Stimulated activated CD8-positive, alpha-beta memory T cell treated with anti-CD3 and anti-CD28 coated beads, Interleukin-15, amount 100 ng/mL, for 48 hours (primary cell): ENCODE results near the gene CDO1.

Experiments
- DNase-seq, 2 donors: peaks; one replicate each; pipeline ENCODE4 v3.0.0-alpha.2; 2020; ENCODE audit warnings: low read depth in 2 of 2

The CDO1 gene

DNA sequence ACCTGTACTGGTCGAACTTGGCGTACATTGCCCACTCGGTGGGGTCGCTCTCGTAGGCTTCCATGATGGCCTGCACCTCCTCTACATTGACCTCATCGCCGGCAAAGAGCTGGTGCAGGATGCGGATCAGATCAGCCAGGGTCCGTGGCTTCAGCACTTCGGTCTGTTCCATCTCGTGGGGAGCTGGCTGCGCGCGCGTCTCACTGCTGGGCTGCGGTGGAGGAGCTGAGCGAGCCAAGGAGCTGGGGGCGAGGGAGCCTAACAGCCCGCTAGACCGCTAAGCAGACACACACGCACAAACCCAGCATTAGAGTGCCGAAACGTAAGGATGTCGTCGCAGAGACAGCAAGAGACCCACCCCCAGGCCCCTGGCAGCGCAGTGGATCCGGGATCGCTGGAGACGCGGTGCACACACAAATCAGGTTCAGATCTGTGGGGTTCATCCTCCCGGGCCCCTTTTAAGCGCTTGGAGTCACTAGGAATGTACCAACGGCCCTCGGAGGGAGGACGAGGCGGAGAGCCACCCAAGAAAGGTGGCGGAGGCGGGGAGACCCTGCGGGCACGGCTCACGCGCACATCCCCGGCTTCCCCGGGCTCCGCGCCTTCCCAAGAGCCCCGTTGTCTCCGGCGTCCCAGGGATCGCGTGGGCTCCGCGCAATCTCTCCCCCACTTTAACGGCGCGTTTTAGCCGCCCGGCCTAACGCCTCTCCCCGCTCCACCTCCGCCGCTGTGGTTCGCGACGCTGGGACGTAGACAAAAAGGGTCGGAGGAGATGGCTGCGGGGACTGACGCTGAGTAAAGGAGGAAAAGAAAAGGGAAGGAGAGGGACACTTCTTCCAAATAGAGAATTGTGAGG, at the start of gene CDO1:
Gene CDO1, minus strand, starts transcription at position 434 of the 856 bp plus-strand sequence. Its CDS starts 262 bp downstream, at position 172.
- DNase-seq, result no peak

- no peak for DNase-seq
Observed at GRCh38 chr5:115859378-115859777, 42.9 kb upstream of the CDO1 start.

DNA sequence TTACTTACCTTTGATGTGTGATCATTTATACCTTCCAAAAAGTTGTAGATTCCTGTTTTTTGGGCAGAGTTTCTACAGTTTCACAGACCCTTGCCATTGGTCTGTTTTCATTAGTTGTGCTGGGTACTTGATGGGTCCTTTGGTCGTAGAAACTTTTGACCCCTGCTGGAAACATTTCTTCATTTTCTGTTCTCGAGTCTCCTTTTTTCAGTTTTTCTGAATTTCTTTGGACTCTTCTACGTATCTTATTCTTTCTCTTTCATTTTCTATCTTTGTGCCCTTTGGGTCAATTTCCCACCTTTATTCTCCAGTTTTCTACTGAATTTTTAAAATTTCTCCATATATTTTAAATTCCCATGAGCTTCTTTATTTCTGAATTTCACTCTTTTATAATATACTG, 41.9 kb upstream of the CDO1 start:
- DNase-seq, result no peak

- DNase-seq, result no peak
Observed at GRCh38 chr5:115857626-115858349, 41.3 kb upstream of the CDO1 start.

DNA sequence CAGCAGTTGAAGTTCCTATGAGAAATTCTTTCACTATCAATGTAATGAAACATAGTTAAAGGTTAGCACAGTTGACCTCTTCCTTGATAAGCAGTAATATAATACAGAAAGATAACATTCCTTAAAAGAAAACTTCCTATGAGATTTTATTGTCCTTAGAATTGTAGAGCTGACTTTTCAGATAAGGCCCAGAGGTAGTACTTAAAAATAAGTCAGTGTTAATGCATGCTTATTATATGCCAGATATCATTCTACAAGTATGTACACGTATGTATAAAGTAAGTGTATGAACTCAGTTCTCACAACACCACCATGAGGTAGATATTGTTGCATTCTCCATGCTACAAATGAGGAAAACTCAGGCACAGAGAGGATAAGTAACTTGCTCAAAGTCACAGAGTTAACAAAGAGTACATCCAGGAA, 40.6 kb upstream of the CDO1 start:
- DNase-seq, result no peak

DNA sequence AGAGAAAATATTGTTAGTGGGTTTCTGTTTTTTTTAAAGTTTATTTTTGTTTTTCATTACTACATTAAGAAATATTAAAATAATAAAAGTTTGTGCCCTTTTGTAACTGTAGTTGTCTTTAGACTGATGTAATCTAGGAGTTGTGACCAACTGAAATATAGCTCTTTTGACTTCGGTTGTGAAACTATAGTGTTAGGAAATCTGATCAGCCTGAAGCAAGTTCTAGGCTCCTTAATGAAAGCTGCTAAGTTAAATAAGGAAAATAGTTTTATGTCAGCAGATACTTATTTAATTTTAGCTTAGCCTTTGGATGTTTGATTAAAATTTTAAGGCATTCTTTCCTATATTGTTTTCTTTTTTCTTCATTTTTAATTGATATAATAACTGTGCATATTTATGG, 39.5 kb upstream of the CDO1 start:
- DNase-seq, result no peak

GRCh38 chr5:115854139-115854538, 37.7 kb upstream of the CDO1 start:
- no peak for DNase-seq

- DNase-seq, result no peak
Observed at GRCh38 chr5:115850744-115851416, 34.4 kb upstream of the CDO1 start.

DNA sequence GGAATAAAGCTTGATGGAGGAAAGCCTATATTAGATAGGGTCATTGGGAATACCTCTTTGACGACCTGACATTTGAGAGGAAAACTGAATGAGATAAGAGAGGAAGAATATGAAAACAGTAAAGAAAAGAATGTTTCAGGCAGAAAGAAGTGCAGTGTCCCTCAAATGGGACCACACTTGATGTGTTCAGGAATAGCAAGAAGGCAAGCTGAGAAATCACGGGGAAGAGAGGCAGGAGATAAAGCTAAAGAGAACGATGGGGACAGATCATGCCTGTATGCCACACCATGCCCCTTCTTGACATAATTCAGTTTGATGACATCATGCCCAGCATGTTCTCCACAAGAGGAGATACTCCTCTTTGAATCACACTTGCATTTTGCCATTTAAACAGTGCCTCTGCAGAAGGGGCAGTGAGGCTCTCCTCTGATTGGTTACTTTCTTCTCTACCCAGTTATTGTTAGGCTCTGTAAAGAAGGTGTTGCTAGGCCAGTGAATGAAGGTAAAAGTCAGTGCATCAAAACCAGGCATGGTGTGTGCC, 32.9 kb upstream of the CDO1 start:
- DNase-seq, result no peak

- no peak for DNase-seq
Observed at GRCh38 chr5:115847290-115847689, 30.8 kb upstream of the CDO1 start.

- DNase-seq, result no peak
Observed at GRCh38 chr5:115844321-115844817, 27.9 kb upstream of the CDO1 start.

- DNase-seq, result no peak
Observed at GRCh38 chr5:115843444-115844130, 27.1 kb upstream of the CDO1 start.

DNA sequence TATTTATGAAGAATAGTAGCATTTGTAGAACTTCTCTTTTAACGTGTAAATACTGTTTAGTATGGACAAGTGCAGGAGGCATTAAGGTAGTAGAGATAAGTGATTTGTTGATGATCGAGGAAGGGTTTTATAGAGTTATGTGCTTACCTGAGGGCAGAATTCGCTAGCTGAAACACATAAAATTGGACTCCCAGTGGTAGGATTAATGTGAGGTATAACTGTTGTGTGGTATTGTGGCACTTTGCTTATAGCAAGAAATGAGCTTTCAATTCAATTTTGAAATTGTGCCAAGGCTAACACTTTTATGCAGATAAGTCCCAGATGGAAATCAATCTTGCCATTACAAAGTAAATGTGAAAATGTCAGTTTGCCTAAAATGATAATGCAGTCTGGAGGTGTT, 26.5 kb upstream of the CDO1 start:
- no peak for DNase-seq

- no peak for DNase-seq
Observed at GRCh38 chr5:115842089-115842935, 25.9 kb upstream of the CDO1 start.

DNA sequence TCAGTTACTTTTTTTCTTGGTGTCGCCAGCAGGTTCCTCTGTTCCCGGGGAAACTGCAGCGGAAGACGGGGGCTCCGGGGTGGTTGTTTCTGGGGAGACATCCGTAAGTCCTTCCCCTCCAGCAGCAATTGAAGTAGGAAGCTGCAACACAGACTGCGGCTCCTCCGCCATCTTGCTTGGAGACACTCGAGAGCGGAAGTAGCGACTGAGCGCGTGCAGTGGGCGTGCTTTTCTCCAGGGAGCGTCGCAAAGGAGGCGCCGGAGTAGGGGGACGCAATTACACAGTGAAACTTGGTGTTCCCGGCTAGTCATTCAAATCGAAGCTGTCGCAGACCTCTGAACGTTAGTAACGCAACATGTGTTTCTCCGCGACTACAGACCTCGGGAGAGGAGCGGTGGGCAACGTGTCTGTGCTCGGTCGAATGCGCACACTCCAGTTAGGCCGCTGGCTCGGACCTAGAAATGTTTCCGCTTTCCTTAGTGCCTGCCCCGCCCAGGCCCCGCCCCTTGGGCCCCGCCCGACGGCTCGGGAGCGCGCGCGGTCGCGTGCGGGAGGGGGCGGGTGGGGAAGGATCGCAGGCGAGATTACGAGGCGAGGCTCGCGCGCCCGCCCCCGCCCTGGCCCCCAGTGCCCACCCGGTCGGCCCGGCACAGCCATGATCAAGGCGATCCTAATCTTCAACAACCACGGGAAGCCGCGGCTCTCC, 25.1 kb upstream of the CDO1 start, which contains the start of the genes AP3S1 and ATG12:
Gene AP3S1, plus strand, starts transcription at position 554 of the 707 bp plus-strand sequence. Its CDS starts 103 bp downstream, at position 657.
Gene ATG12, minus strand, starts transcription at position 184 of the 707 bp plus-strand sequence. Its CDS starts 13 bp downstream, at position 171.
- peak; percentile 81 to 84 for DNase-seq

DNA sequence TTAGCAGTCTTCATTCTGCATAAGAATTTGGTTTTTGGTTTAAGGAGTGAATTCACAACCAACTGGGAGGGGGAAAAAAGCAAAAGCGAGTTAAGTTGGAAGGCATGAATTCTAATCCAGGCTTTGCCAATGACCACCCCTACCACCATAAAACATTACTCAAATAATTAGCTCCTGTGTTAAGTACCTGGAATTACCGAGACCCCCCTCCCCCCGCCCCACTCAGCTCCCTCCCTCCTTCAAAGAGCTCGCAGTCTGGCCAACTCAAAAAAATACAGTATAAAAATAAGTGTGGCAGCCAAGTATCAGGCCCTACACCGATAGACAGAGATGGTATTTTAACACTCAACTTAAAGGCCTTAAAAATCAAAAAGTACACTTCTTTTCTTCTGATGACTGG, 24.4 kb upstream of the CDO1 start:
- no peak for DNase-seq

DNA sequence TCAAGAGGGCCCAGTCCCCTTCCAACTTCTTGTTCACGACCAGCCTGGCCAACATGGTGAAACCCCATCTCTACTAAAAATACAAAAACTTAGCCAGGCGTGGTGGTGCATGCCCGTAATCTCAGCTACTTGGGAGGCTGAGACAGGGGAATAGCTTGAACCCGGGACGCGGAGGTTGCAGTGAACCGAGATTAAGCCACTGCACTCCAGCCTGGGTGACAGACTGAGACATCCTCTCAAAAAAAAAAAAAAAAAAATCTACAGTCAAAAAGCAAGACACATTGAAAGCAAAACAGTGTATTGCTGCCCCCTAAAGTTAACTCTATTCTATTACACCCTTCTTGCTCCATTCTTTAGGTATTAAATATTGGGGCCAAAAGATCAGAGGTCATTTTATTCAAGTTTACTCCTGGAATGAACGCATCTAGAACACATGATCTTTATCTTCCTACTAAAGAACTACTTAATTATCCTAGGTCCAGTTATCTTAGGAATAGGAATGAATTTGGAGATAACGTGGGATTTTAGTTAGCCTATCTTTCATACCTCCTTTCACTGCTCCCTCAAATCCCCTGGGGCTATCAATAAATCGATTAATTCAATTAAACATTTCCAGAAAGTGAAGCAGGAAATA, 22.5 kb upstream of the CDO1 start:
- no peak for DNase-seq

DNA sequence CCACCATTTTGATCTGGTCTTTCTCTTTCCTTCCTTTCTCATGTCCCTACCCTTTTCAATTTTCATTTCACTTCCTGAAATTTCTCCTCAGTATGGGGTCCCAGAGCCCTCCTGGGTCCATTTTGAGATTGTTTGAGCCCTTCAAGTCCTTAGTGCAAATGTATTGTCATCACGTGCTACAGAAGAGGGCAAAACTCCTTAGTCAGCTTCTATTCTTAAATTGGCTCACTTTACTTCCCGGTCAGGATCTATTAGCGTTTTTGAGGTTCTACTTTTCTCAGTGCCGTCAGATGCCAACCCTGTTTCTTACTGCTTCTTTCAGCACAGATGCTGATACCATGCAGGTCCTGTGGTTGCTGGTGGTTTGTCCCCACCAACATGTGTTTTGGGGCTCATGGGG, 19.0 kb upstream of the CDO1 start:
- no peak for DNase-seq

GRCh38 chr5:115831163-115831768, 14.8 kb upstream of the CDO1 start:
- DNase-seq, result no peak
